ENCODE measurements around the gene IQSEC1. TPM values are rescaled to one million over a fixed set of nuclear protein-coding genes. Genes with fewer than 3 reads are reported as not detected.

Gene IQSEC1
- polyA plus RNA-seq, 3 donors: 17.7 to 61.7 (median 30.3) TPM

- WGBS (ENCODE audit: insufficient coverage): 26% methylated on average over 10 of the region's 13 CpGs
- Mint-ChIP-seq H3K9me3 (peaks cover 5 to 17% (median 11%) of the 10 kb centered on the region in 7 donors), H3K27me3 (ENCODE audit: low read depth in 3 of 3) (peaks cover 27 to 52% (median 47%) of the 10 kb centered on the region in 3 donors), H3K27ac (peak overlapping the region in 3 of 7 donors; percentile 1 to 79 (median 66)), H3K4me1 (peaks cover 47% of the 10 kb centered on the region), H3K4me3 (peak overlapping the region in 1 of 2 donors; percentile 83), H3K36me3 (peaks cover 7% of the 10 kb centered on the region in 2 donors)
- H3K4me2 ChIP-seq (replicated peaks; ENCODE audit: extremely low read depth, low read length, poor library complexity, severe bottlenecking): no peak overlapping the region
- H4K20me1 ChIP-seq (ENCODE audit: insufficient read depth, low read length): peaks cover 5% of the 10 kb centered on the region
- H3K27ac ChIP-seq (ENCODE audit: low read depth in 1 of 2, low read length in 2 of 2): no peak overlapping the region
- no peak for TF ChIP-seq CTCF (IDR thresholded peaks at IDR 0.05)
- peaks cover 36 to 45% of the 10 kb centered on the region in 2 donors for H3K4me1 ChIP-seq (ENCODE audit: control insufficient read depth in 1 of 2, insufficient read depth in 2 of 2, low read length in 2 of 2)
- intact Hi-C loops (cut with micrococcal nuclease): no loop called here
- peak in 2 of 3 donors; percentile 23 to 27 for DNase-seq
- H3K36me3 ChIP-seq (replicated peaks in 1 of 2; ENCODE audit: control insufficient read depth in 1 of 2, insufficient read depth in 2 of 2, low read length in 2 of 2): no peaks in the 10 kb centered on the region
- H3K9me3 ChIP-seq (replicated peaks in 1 of 2; ENCODE audit: control insufficient read depth in 1 of 2, insufficient read depth in 1 of 2, low read length in 2 of 2): peaks cover 7 to 9% of the 10 kb centered on the region in 2 donors
- no peak overlapping the region for H3K9ac ChIP-seq (ENCODE audit: insufficient read depth, low read length, poor library complexity, severe bottlenecking)
- peaks cover 15 to 33% of the 10 kb centered on the region in 2 donors for H3K27me3 ChIP-seq (ENCODE audit: control insufficient read depth in 2 of 2, insufficient read depth in 2 of 2, low read length in 2 of 2)
- H3K4me3 ChIP-seq (replicated peaks in 1 of 3; ENCODE audit: low read depth in 2 of 3, low read length in 3 of 3): no peak overlapping the region
- H2AFZ ChIP-seq (ENCODE audit: insufficient read depth, low read depth, low read length, poor library complexity, severe bottlenecking): no peak overlapping the region
- no peaks in the 10 kb centered on the region for H3K79me2 ChIP-seq (ENCODE audit: insufficient read depth, low read length)
Observed at GRCh38 chr3:13074006-13074375, 762 bp upstream of the IQSEC1 start.

- Mint-ChIP-seq H3K36me3 (peaks cover 7 to 11% of the 10 kb centered on the region in 2 donors), H3K9me3 (peaks cover 7 to 17% (median 11%) of the 10 kb centered on the region in 7 donors)
Observed at GRCh38 chr3:13072600-13073325, 466 bp downstream of the IQSEC1 start.

More at GRCh38 chr3:13072600-13073325, 466 bp downstream of the IQSEC1 start:
- Histone ChIP-seq H3K27me3 (ENCODE audit: control insufficient read depth in 2 of 2, insufficient read depth in 2 of 2, low read length in 2 of 2) (peaks cover 15 to 33% of the 10 kb centered on the region in 2 donors), H3K4me2 (replicated peaks; ENCODE audit: extremely low read depth, low read length, poor library complexity, severe bottlenecking) (no peak overlapping the region), H3K9me3 (replicated peaks in 1 of 2; ENCODE audit: control insufficient read depth in 1 of 2, insufficient read depth in 1 of 2, low read length in 2 of 2) (peaks cover 7 to 9% of the 10 kb centered on the region in 2 donors), H3K4me3 (replicated peaks in 1 of 3; ENCODE audit: low read depth in 2 of 3, low read length in 3 of 3) (no peak overlapping the region), H4K20me1 (ENCODE audit: insufficient read depth, low read length) (peaks cover 5% of the 10 kb centered on the region), H3K9ac (ENCODE audit: insufficient read depth, low read length, poor library complexity, severe bottlenecking) (no peak overlapping the region), H3K36me3 (replicated peaks in 1 of 2; ENCODE audit: control insufficient read depth in 1 of 2, insufficient read depth in 2 of 2, low read length in 2 of 2) (no peaks in the 10 kb centered on the region), H2AFZ (ENCODE audit: insufficient read depth, low read depth, low read length, poor library complexity, severe bottlenecking) (no peak overlapping the region), H3K4me1 (ENCODE audit: control insufficient read depth in 1 of 2, insufficient read depth in 2 of 2, low read length in 2 of 2) (peaks cover 40 to 50% of the 10 kb centered on the region in 2 donors), H3K79me2 (ENCODE audit: insufficient read depth, low read length) (no peaks in the 10 kb centered on the region), H3K27ac (ENCODE audit: low read depth in 1 of 2, low read length in 2 of 2) (no peak overlapping the region)
- Mint-ChIP-seq H3K4me1 (peaks cover 55% of the 10 kb centered on the region), H3K27ac (peak overlapping the region in 1 of 7 donors; percentile 9), H3K4me3 (peak overlapping the region in 1 of 2 donors; percentile 85), H3K27me3 (ENCODE audit: low read depth in 3 of 3) (peaks cover 26 to 49% (median 48%) of the 10 kb centered on the region in 3 donors)
- no peak for DNase-seq
- intact Hi-C loops (cut with micrococcal nuclease): no loop called here
- TF ChIP-seq CTCF (IDR thresholded peaks at IDR 0.05): no peak
- 33% methylated on average over 24 of the region's 38 CpGs for WGBS (ENCODE audit: insufficient coverage)
